Memory B cell (primary cell): Measurements from ENCODE around the gene EPHX1.
"Not testable (repeated sequence)": the region's sequence is repeated elsewhere in the genome, so short reads cannot be mapped to it uniquely, and the experiment has no call there.

ENCODE experiments used
- ATAC-seq: fragments of 150-1000 bp; cut with Tn5 transposase; 2 replicates; pipeline ENCODE4 v1.10.0; 2021; ENCODE audit warnings: low read depth, mild to moderate bottlenecking, moderate library complexity
- DNase-seq, 2 donors: peaks; one replicate each; pipeline ENCODE4 v3.0.0; 2022; ENCODE audit warnings: low spot score in 2 of 2
- H3K27ac Mint-ChIP-seq: one replicate; pipeline ENCODE4 v1.8.0; 2022; ENCODE audit warnings: mild to moderate bottlenecking, moderate library complexity, mixed read lengths
- H3K27me3 Mint-ChIP-seq: one replicate; pipeline ENCODE4 v1.8.0; 2022; ENCODE audit warnings: mixed read lengths
- H3K36me3 Mint-ChIP-seq: one replicate; pipeline ENCODE4 v1.8.0; 2022; ENCODE audit warnings: mild to moderate bottlenecking, mixed read lengths
- H3K4me1 Mint-ChIP-seq: one replicate; pipeline ENCODE4 v1.8.0; 2022; ENCODE audit warnings: mixed read lengths
- H3K4me3 Mint-ChIP-seq: one replicate; pipeline ENCODE4 v1.8.0; 2022; ENCODE audit warnings: mild to moderate bottlenecking, moderate library complexity, mixed read lengths
- H3K9me3 Mint-ChIP-seq: one replicate; pipeline ENCODE4 v1.8.0; 2022; ENCODE audit warnings: mixed read lengths

EPHX1 gene

GRCh38 chr1:225887554-225888288 is 77.8 kb downstream of the EPHX1 start:
- H3K27ac Mint-ChIP-seq, H3K9me3 Mint-ChIP-seq, H3K27me3 Mint-ChIP-seq, ATAC-seq, H3K36me3 Mint-ChIP-seq, H3K4me3 Mint-ChIP-seq, DNase-seq: not testable (repeated sequence)
- peaks cover 11% of the 10 kb centered on the region for H3K4me1 Mint-ChIP-seq

GRCh38 chr1:225888289-225888897 is 78.5 kb downstream of the EPHX1 start:
- Mint-ChIP-seq H3K36me3 (no peaks in the 10 kb centered on the region), H3K27me3 (no peaks in the 10 kb centered on the region), H3K27ac (no peak overlapping the region), H3K4me3 (no peak overlapping the region), H3K4me1 (peaks cover 8% of the 10 kb centered on the region), H3K9me3 (no peaks in the 10 kb centered on the region)
- ATAC-seq (no peak), DNase-seq (no peak)

DNA sequence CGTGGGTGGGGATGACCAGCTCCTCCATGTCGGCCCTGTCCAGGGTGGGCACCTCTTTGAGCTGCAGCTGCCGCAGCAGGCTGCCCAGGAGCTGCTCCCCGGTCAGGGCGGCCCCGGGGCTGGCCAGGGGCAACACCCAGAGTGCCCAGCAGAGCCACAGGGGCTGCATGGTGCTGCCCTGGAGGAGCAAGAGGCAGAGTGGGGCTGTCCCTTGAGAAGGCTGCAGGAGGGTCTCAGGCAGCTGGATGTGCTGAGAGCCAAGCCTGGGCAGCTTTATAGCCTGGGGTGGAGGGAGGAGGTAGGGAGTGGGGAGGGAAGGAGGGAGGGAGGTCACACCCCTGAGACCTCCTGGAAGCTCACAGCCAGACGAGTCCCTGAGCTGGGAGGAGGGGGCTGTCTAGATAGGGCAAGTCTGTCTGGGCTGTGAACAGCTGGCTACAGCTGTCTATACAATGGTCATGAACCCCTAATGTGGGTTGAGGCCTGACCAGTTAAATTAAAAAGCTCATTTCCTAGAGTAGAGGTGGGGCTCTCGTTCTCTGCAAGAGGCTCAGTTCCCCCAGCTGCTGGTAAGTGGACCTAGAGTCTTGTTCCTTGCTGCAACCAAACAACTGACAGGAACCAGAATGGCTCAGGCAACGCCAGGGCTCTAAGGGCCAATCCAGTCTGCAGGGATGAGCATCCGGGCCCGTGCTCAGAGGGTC is 79.1 kb downstream of the EPHX1 start, which contains the start of gene LEFTY1:
Gene LEFTY1 (minus strand): TSS at position 249 of the 704 bp plus-strand sequence. CDS start 80 bp downstream, at position 169.
- no peaks in the 10 kb centered on the region for H3K27me3 Mint-ChIP-seq
- H3K9me3 Mint-ChIP-seq: no peaks in the 10 kb centered on the region
- peaks cover 3% of the 10 kb centered on the region for H3K4me1 Mint-ChIP-seq
- ATAC-seq: no peak
- no peak within 1 kb of the TSS for H3K27ac Mint-ChIP-seq
- DNase-seq: no peak
- no peak within 1 kb of the TSS for H3K4me3 Mint-ChIP-seq
- no peaks in the 10 kb centered on the region for H3K36me3 Mint-ChIP-seq

- no peaks in the 10 kb centered on the region for H3K9me3 Mint-ChIP-seq
- no peaks in the 10 kb centered on the region for H3K36me3 Mint-ChIP-seq
- ATAC-seq: no peak
- no peak for DNase-seq
- no peak overlapping the region for H3K4me3 Mint-ChIP-seq
- no peaks in the 10 kb centered on the region for H3K27me3 Mint-ChIP-seq
- H3K4me1 Mint-ChIP-seq: peaks cover 3% of the 10 kb centered on the region
- H3K27ac Mint-ChIP-seq: no peak overlapping the region
Measured at GRCh38 chr1:225889743-225890142, 79.8 kb downstream of the EPHX1 start.

DNA sequence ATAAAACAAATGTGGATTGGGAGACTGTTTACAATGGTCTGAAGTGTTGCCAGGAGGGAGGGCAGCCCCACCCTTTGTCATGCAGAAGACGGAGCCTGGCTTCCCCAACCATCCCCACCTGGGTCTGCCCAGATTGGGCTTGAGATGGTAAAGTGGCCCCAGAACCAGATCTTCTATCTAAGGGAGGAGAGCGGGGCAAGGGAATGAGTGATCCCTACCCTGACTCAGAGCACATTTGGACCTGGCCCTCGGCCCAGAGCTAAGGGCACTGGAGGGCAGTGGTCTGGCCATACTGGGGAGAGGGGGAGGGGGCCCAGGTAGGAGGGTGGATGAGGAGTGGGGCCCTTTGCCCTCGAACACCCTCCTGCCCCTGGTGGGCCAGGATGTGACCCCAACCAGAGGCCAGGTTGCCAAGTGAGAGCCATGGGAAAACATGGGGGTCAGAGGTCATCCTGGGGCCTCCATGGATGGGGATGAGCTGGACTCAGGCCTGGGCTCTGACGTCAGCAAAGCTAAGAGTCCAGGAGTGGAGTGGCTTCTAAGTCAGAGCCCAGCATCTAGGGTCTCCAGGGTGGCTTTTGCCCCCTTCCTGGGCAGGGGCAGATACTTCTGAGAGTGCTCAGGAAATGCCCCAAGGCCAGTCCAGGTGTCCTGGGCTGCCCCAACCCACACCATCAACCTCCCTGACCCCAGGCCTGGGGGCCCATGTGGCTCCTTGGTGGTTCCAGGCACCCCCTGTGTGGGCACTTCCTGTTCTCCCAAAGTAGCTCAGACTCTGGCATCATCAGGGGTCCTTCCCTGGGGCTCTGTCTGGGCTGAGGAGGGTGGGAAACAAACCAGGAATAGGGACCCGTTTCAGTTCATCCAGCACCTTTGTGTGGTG is 80.7 kb downstream of the EPHX1 start:
- ATAC-seq (no peak), DNase-seq (no peak)
- no peak overlapping the region for H3K4me3 Mint-ChIP-seq
- H3K36me3 Mint-ChIP-seq: no peaks in the 10 kb centered on the region
- no peaks in the 10 kb centered on the region for H3K27me3 Mint-ChIP-seq
- no peak overlapping the region for H3K27ac Mint-ChIP-seq
- H3K9me3 Mint-ChIP-seq: no peaks in the 10 kb centered on the region
- H3K4me1 Mint-ChIP-seq: peaks cover 3% of the 10 kb centered on the region

DNA sequence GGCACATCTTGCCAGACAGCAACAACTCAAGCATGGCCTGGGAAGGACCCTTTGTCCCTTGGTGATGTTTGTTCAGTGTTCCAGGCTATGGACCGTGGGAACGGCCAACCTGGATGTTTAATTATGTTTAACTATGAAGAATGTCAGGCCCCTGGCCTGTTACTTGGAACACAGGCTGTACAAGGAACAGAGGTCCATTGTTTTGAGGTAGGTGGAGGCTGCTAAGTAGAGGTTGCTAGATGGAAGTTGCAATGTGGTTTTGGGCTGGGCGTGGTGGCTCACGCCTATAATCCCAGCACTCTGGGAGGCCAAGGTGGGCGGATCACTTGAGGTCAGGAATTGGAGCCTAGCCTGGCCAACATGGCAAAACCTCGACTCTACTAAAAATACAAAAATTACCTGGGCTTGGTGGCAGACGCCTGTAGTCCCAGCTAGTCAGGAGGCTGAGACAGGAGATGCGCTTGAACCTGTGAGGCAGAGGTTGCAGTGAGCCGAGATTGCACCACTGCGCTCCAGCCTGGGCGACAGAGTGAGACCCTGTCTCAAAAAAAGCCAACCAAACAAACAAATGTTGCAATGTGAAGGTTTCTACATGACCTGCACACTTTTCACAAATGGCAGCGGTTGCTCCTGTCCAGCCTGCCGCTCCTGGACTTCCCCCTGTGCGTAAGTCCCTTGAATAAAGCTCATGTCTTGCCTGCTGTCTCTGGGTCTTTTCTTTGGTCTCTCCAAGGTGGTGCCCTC is 81.5 kb downstream of the EPHX1 start:
- peaks cover 4% of the 10 kb centered on the region for H3K4me1 Mint-ChIP-seq
- H3K4me3 Mint-ChIP-seq: no peak overlapping the region
- no peaks in the 10 kb centered on the region for H3K9me3 Mint-ChIP-seq
- H3K36me3 Mint-ChIP-seq: no peaks in the 10 kb centered on the region
- H3K27me3 Mint-ChIP-seq: no peaks in the 10 kb centered on the region
- DNase-seq: no peak
- no peak overlapping the region for H3K27ac Mint-ChIP-seq
- no peak for ATAC-seq

GRCh38 chr1:225892307-225892706 is 82.4 kb downstream of the EPHX1 start:
- no peaks in the 10 kb centered on the region for H3K9me3 Mint-ChIP-seq
- no peak for ATAC-seq
- H3K36me3 Mint-ChIP-seq: no peaks in the 10 kb centered on the region
- no peak overlapping the region for H3K27ac Mint-ChIP-seq
- H3K27me3 Mint-ChIP-seq: no peaks in the 10 kb centered on the region
- DNase-seq: no peak
- H3K4me1 Mint-ChIP-seq: peaks cover 13% of the 10 kb centered on the region
- no peak overlapping the region for H3K4me3 Mint-ChIP-seq
